Endothelial cell (in vitro differentiated cells): ENCODE data around the gene CD40. TPM values are rescaled to one million over a fixed set of nuclear protein-coding genes. Genes with fewer than 3 reads are reported as not detected.

Experiments
- DNase-seq: peaks from one replicate; pipeline ENCODE4 v3.0.0; 2021; ENCODE audit warnings: low spot score
- H3K27ac Mint-ChIP-seq: one replicate; pipeline ENCODE4 v1.8.0; 2021; ENCODE audit warnings: mixed read lengths, inconsistent platforms; ENCODE audit not compliant: unreplicated experiment
- H3K27me3 Mint-ChIP-seq: one replicate; pipeline ENCODE4 v1.8.0; 2021; ENCODE audit warnings: mild to moderate bottlenecking, moderate library complexity, mixed read lengths, inconsistent platforms; ENCODE audit not compliant: unreplicated experiment
- H3K36me3 Mint-ChIP-seq: one replicate; pipeline ENCODE4 v1.8.0; 2021; ENCODE audit warnings: mild to moderate bottlenecking, low read depth, mixed read lengths, inconsistent platforms; ENCODE audit not compliant: unreplicated experiment
- H3K4me1 Mint-ChIP-seq: one replicate; pipeline ENCODE4 v1.8.0; 2021; ENCODE audit warnings: mild to moderate bottlenecking, mixed read lengths, inconsistent platforms; ENCODE audit not compliant: unreplicated experiment
- H3K4me3 Mint-ChIP-seq: one replicate; pipeline ENCODE4 v1.8.0; 2021; ENCODE audit warnings: mild to moderate bottlenecking, mixed read lengths, inconsistent platforms; ENCODE audit not compliant: unreplicated experiment
- H3K9me3 Mint-ChIP-seq: one replicate; pipeline ENCODE4 v1.8.0; 2021; ENCODE audit warnings: mixed read lengths, inconsistent platforms; ENCODE audit not compliant: unreplicated experiment
- total RNA-seq: library from RNA; stranded (reverse); fragmentation: NEBNext Ultra II Directional; extraction: Animal tissue kit (Norgen Biotek cat#: 25700); gene quantifications from one replicate; pipeline ENCODE4 v1.2.1, GENCODE V29; 2021; ENCODE audit not compliant: unreplicated experiment
- TF ChIP-seq, protein P1 (sequence below): fragments of 200-600 bp; sonication (generic); IDR thresholded peaks from one replicate; pipeline ENCODE4 v1.5.0; 2021; ENCODE audit warnings: antibody characterized with exemption; ENCODE audit not compliant: unreplicated experiment

CD40 gene
- total RNA-seq, 1 donor from 2014 or later = 69.4 TPM

DNA sequence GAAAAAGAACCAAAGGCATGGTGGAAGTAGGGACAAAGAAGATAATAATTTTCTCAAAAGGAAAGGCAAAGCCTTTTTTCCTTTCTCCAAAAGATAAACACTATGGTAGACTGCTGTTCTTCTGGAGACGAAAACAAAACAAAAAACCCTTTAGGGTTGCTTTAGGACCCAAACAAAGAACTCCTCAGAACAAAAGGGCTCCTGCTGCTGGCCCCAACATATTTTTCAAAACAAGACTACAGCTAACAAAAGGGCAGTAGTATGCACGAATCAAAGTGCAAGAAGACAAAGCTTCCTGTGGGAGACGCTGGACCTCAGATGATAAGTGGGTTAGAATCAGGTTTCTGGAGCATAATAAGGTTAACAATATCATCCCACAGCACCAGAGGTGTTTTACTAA lies 44.1 kb upstream of the CD40 start:
- DNase-seq = no peak
- TF ChIP-seq, protein P1, sequence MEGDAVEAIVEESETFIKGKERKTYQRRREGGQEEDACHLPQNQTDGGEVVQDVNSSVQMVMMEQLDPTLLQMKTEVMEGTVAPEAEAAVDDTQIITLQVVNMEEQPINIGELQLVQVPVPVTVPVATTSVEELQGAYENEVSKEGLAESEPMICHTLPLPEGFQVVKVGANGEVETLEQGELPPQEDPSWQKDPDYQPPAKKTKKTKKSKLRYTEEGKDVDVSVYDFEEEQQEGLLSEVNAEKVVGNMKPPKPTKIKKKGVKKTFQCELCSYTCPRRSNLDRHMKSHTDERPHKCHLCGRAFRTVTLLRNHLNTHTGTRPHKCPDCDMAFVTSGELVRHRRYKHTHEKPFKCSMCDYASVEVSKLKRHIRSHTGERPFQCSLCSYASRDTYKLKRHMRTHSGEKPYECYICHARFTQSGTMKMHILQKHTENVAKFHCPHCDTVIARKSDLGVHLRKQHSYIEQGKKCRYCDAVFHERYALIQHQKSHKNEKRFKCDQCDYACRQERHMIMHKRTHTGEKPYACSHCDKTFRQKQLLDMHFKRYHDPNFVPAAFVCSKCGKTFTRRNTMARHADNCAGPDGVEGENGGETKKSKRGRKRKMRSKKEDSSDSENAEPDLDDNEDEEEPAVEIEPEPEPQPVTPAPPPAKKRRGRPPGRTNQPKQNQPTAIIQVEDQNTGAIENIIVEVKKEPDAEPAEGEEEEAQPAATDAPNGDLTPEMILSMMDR = no peak
- peaks cover 17% of the 10 kb centered on the region for H3K4me1 Mint-ChIP-seq
- H3K9me3 Mint-ChIP-seq = no peaks in the 10 kb centered on the region
- peak overlapping the region; percentile 72 for H3K27ac Mint-ChIP-seq
- H3K4me3 Mint-ChIP-seq = no peak overlapping the region
- H3K27me3 Mint-ChIP-seq = no peaks in the 10 kb centered on the region
- peaks cover 17% of the 10 kb centered on the region for H3K36me3 Mint-ChIP-seq

DNA sequence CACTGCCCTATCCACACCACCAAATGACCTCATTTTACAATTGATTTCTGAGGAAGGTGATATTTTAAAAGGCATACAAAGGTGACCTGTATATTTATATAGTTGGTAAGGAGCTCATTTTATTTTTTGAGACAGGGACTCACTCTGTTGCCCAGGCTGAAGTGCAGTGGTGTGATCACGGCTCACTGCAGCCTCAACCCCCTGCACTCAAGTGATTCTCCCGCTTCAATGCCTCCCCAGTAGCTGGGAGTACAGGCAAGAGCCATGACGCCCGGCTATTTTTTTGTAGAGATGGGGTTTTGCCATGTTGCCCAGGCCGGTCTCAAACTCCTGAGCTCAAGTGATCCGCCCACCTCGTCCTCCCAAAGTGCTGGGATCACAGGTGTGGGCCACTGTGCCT lies 41.3 kb upstream of the CD40 start:
- peaks cover 21% of the 10 kb centered on the region for H3K36me3 Mint-ChIP-seq
- H3K4me3 Mint-ChIP-seq = no peak overlapping the region
- H3K4me1 Mint-ChIP-seq = peaks cover 22% of the 10 kb centered on the region
- no peaks in the 10 kb centered on the region for H3K9me3 Mint-ChIP-seq
- TF ChIP-seq, protein P1 = no peak
- no peak overlapping the region for H3K27ac Mint-ChIP-seq
- H3K27me3 Mint-ChIP-seq = no peaks in the 10 kb centered on the region
- no peak for DNase-seq

DNA sequence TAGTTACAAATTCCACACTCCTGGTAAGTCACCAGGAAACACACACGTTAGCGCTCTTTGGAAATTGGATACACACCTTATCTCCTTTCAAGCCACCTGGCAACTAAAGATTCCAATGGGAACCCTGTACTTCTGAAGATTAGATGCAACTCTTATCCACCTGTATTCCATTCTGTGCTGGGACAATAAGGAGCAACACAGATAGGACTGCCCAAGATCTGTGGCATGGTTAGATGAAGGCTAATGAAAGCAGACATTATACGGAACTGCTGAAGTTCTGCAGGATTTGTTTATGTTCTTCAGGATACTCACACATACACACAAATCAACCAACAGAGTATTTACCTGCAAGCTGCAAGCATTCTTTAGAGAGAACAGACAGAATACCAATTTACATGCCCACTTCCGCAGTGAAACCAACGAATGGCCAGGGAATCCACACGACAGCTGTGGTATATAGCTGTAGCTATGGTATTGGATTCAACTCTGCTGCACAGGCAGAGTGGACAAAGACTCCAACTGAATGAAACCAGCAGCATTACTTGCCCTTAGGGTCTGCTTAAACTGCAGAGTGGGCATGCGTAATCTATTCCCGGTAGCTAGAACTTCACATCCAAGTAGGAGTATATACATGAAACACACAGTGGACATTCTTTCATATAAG lies 40.3 kb upstream of the CD40 start:
- Mint-ChIP-seq H3K27ac (no peak overlapping the region), H3K4me1 (peaks cover 22% of the 10 kb centered on the region), H3K9me3 (no peaks in the 10 kb centered on the region), H3K4me3 (peak overlapping the region; percentile 8), H3K27me3 (no peaks in the 10 kb centered on the region), H3K36me3 (peaks cover 21% of the 10 kb centered on the region)
- DNase-seq = no peak
- TF ChIP-seq, protein P1 = no peak

DNA sequence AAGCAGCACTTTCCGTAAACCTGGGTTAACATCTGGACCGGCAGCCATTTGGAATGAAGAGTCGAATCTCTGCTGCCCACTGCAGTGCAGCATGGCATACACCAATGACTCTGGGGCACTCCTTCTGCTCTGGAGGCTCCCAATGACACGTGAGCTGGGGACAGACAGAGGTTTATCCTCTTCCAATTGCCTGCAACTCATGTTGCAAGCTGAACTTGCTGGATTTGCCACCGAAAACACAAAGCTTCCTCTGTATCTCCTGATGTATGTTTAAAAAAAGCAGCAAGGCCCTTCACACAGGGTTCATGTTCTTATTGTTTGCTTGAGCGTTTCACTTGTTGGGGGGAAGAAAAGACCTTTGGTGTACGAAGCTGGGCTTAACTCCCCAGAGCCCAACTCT lies 39.2 kb upstream of the CD40 start:
- H3K9me3 Mint-ChIP-seq = no peaks in the 10 kb centered on the region
- H3K4me3 Mint-ChIP-seq = no peak overlapping the region
- peaks cover 21% of the 10 kb centered on the region for H3K36me3 Mint-ChIP-seq
- H3K4me1 Mint-ChIP-seq = peaks cover 22% of the 10 kb centered on the region
- H3K27me3 Mint-ChIP-seq = no peaks in the 10 kb centered on the region
- no peak overlapping the region for H3K27ac Mint-ChIP-seq
- DNase-seq = no peak
- TF ChIP-seq, protein P1 = no peak

DNA sequence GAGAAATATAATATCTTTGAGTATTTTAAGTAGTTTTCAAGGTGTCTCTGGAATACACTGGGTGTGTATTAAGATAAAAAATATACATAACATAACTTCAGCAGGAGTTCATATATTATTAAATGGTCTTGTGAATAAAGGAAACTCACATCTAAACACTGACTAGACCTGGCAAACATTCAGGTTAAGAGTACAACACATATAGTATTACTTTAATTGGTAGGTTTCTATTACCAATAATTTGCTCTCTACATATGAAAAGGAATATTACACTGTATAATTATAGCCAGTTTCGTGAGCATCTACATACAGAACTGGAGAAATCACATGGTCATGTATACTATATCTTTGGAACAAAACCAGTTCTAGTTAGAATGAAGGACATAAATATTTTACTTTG lies 37.0 kb upstream of the CD40 start:
- H3K4me3 Mint-ChIP-seq = no peak overlapping the region
- no peak overlapping the region for H3K27ac Mint-ChIP-seq
- TF ChIP-seq, protein P1 = no peak
- H3K4me1 Mint-ChIP-seq = peaks cover 16% of the 10 kb centered on the region
- H3K27me3 Mint-ChIP-seq = no peaks in the 10 kb centered on the region
- no peak for DNase-seq
- no peaks in the 10 kb centered on the region for H3K9me3 Mint-ChIP-seq
- H3K36me3 Mint-ChIP-seq = peaks cover 11% of the 10 kb centered on the region
